ENCODE data around the gene TMC3. TPM values are rescaled to one million over a fixed set of nuclear protein-coding genes. Genes with fewer than 3 reads are reported as not detected.
"Not testable (repeated sequence)": the region's sequence is repeated elsewhere in the genome, so short reads cannot be mapped to it uniquely, and the experiment has no call there.

The TMC3 gene
- total RNA-seq, 1 donor from 2014 or later = not detected

- peak overlapping the region; percentile 24 for H3K27ac ChIP-seq (replicated peaks)
These were observed 39.1 kb downstream of the TMC3 start for GRCh38 chr15:81334768-81335435.

GRCh38 chr15:81333363-81333762 lies 40.6 kb downstream of the TMC3 start:
- DNase-seq = no peak
- H3K4me1 ChIP-seq = peaks cover 20% of the 10 kb centered on the region
- no peak overlapping the region for H3K27ac ChIP-seq (replicated peaks)
- H3K4me3 ChIP-seq = no peak overlapping the region
- TF ChIP-seq, protein P1, sequence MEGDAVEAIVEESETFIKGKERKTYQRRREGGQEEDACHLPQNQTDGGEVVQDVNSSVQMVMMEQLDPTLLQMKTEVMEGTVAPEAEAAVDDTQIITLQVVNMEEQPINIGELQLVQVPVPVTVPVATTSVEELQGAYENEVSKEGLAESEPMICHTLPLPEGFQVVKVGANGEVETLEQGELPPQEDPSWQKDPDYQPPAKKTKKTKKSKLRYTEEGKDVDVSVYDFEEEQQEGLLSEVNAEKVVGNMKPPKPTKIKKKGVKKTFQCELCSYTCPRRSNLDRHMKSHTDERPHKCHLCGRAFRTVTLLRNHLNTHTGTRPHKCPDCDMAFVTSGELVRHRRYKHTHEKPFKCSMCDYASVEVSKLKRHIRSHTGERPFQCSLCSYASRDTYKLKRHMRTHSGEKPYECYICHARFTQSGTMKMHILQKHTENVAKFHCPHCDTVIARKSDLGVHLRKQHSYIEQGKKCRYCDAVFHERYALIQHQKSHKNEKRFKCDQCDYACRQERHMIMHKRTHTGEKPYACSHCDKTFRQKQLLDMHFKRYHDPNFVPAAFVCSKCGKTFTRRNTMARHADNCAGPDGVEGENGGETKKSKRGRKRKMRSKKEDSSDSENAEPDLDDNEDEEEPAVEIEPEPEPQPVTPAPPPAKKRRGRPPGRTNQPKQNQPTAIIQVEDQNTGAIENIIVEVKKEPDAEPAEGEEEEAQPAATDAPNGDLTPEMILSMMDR (IDR thresholded peaks at IDR 0.05; ENCODE audit: borderline replicate concordance) = no peak
- no peaks in the 10 kb centered on the region for H3K9me3 ChIP-seq (replicated peaks)
- intact Hi-C loops (cut with micrococcal nuclease) = loop anchor here (10.0 kb wide), 1 partner anchor 59 kb away; no protein-coding TSS in a partner anchor
- no peaks in the 10 kb centered on the region for H3K36me3 ChIP-seq
- H3K27me3 ChIP-seq (ENCODE audit: low read depth) = no peaks in the 10 kb centered on the region

More at GRCh38 chr15:81334768-81335435, 39.1 kb downstream of the TMC3 start:
- Histone ChIP-seq H3K36me3 (no peaks in the 10 kb centered on the region), H3K27me3 (ENCODE audit: low read depth) (no peaks in the 10 kb centered on the region), H3K4me1 (peaks cover 25% of the 10 kb centered on the region), H3K4me3 (no peak overlapping the region), H3K9me3 (replicated peaks) (no peaks in the 10 kb centered on the region)
- intact Hi-C loops (cut with micrococcal nuclease) = loop anchor here (10.0 kb wide), 1 partner anchor 60 kb away; no protein-coding TSS in a partner anchor
- no peak for DNase-seq
- TF ChIP-seq, protein P1 (IDR thresholded peaks at IDR 0.05; ENCODE audit: borderline replicate concordance) = no peak

DNA sequence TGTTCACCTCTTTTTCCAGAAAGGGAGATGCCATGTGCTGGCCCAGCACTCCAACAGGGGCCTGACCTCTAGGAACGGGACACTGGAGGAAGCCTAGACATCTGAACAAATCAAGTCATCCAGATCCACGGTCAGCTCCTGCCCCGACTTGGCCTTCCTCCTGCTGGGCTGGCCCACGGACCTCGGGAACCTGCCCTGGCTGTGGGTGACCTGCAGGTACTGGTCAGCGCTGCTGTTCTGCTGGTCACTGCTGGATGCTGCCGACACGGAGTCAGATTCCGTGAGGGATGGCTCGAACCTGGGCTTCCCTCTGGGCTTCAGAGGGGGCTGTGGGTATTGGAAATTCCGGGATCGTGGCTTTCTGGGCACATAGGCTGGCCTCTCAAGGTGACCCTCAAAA lies 41.7 kb downstream of the TMC3 start:
- intact Hi-C loops (cut with micrococcal nuclease) = loop anchor here (10.0 kb wide), 1 partner anchor 58 kb away; no protein-coding TSS in a partner anchor
- H3K4me1 ChIP-seq = peaks cover 15% of the 10 kb centered on the region
- no peaks in the 10 kb centered on the region for H3K36me3 ChIP-seq
- TF ChIP-seq, protein P1 (IDR thresholded peaks at IDR 0.05; ENCODE audit: borderline replicate concordance) = no peak
- no peak overlapping the region for H3K4me3 ChIP-seq
- no peak overlapping the region for H3K27ac ChIP-seq (replicated peaks)
- H3K9me3 ChIP-seq (replicated peaks) = no peaks in the 10 kb centered on the region
- no peaks in the 10 kb centered on the region for H3K27me3 ChIP-seq (ENCODE audit: low read depth)
- no peak for DNase-seq

DNA sequence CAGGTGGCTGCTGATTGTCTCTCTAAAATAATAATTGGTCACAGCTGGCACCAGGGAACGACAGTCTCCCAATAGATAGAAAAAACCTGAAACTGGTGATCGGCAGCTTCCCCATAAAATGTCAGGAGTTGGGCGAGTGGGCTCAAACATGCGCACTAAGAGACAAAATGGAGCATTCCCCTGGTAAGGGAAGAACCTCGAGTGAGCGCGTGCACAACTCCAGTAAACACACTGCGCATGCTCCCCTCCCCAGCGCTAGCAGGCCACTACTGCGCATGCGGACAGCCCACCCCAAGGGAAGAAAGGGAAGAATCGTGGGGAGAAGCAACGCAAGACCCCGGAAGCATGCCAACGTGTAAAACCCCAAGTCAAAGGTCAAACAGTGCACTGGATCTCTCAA lies 42.4 kb downstream of the TMC3 start:
- intact Hi-C loops (cut with micrococcal nuclease) = loop anchor here (10.0 kb wide), 1 partner anchor 57 kb away; no protein-coding TSS in a partner anchor
- H3K27me3 ChIP-seq (ENCODE audit: low read depth) = no peaks in the 10 kb centered on the region
- peaks cover 10% of the 10 kb centered on the region for H3K4me1 ChIP-seq
- H3K27ac ChIP-seq (replicated peaks) = no peak overlapping the region
- H3K4me3 ChIP-seq = no peak overlapping the region
- no peaks in the 10 kb centered on the region for H3K36me3 ChIP-seq
- TF ChIP-seq, protein P1 (IDR thresholded peaks at IDR 0.05; ENCODE audit: borderline replicate concordance) = no peak
- no peaks in the 10 kb centered on the region for H3K9me3 ChIP-seq (replicated peaks)
- DNase-seq = no peak

GRCh38 chr15:81331141-81331540 lies 42.9 kb downstream of the TMC3 start:
- intact Hi-C loops (cut with micrococcal nuclease) = loop anchor here (10.0 kb wide), 1 partner anchor 56 kb away; no protein-coding TSS in a partner anchor
- H3K36me3 ChIP-seq; H3K27ac ChIP-seq (replicated peaks); DNase-seq; H3K27me3 ChIP-seq (ENCODE audit: low read depth); H3K9me3 ChIP-seq (replicated peaks); H3K4me1 ChIP-seq: not testable (repeated sequence)
- H3K4me3 ChIP-seq = peak overlapping the region; percentile 27
